ENCODE measurements around the gene DMPK.

GRCh38 chr19:45780448-45781213, 1.7 kb downstream of the DMPK start:
- no peak for TF ChIP-seq CTCF (IDR thresholded peaks at IDR 0.05)
- no peak for TF ChIP-seq POLR2A (IDR thresholded peaks at IDR 0.05)
- TF ChIP-seq POLR2AphosphoS5 (IDR thresholded peaks at IDR 0.05; ENCODE audit: insufficient read depth in 1 of 2, low read depth in 1 of 2), result peak in 1 of 2 donors; percentile 11
